Upper lobe of left lung (tissue), 4 donors: ENCODE data around the gene ADAM22.

ENCODE experiments used
- CTCF ChIP-seq, 6 experiments: fragments of 450-650 bp in 4 of 6; fragments of 200-600 bp in 2 of 6; sonication (generic) in 2 of 6; IDR thresholded peaks; one replicate each; pipeline ENCODE4 v1.5.1; 2016 to 2019; ENCODE audit warnings: antibody characterized with exemption in 6 of 6
- EP300 ChIP-seq, 4 donors: sonication (generic); formaldehyde crosslinking; IDR thresholded peaks; one replicate each; pipeline ENCODE4 v1.5.1; 2017; ENCODE audit warnings: antibody characterized with exemption in 4 of 4, control low read depth in 2 of 4
- POLR2AphosphoS5 ChIP-seq, 2 donors: sonication (generic); formaldehyde crosslinking; IDR thresholded peaks; one replicate each; pipeline ENCODE4 v1.5.1; 2017; ENCODE audit warnings: antibody characterized with exemption in 2 of 2

GRCh38 chr7:88001744-88002530 is 67.9 kb downstream of the ADAM22 start:
- TF ChIP-seq CTCF (IDR thresholded peaks at IDR 0.05) (no peak), POLR2AphosphoS5 (IDR thresholded peaks at IDR 0.05) (no peak), EP300 (IDR thresholded peaks at IDR 0.05) (no peak)
